GM12891 (cell line): ENCODE measurements around the gene ADGRL3.

ENCODE experiments used
- PAX5 ChIP-seq: IDR thresholded peaks from 2 replicates; pipeline ENCODE4 v1.6.1; 2011; ENCODE audit warnings: low read length, moderate library complexity, mild to moderate bottlenecking; ENCODE audit not compliant: insufficient read depth, severe bottlenecking
- POLR2A ChIP-seq: IDR thresholded peaks from 2 replicates; pipeline ENCODE4 v1.6.1; 2011; ENCODE audit warnings: low read depth, low read length, control low read depth
- POLR2AphosphoS5 ChIP-seq: IDR thresholded peaks from 2 replicates; pipeline ENCODE4 v1.6.1; 2011; ENCODE audit warnings: low read depth, low read length, control low read depth
- SPI1 ChIP-seq: IDR thresholded peaks from 2 replicates; pipeline ENCODE4 v1.6.1; 2011; ENCODE audit warnings: low read depth, low read length, control low read depth
- TAF1 ChIP-seq: IDR thresholded peaks from 2 replicates; pipeline ENCODE4 v1.6.1; 2011; ENCODE audit warnings: low read depth, low read length, control low read depth

DNA sequence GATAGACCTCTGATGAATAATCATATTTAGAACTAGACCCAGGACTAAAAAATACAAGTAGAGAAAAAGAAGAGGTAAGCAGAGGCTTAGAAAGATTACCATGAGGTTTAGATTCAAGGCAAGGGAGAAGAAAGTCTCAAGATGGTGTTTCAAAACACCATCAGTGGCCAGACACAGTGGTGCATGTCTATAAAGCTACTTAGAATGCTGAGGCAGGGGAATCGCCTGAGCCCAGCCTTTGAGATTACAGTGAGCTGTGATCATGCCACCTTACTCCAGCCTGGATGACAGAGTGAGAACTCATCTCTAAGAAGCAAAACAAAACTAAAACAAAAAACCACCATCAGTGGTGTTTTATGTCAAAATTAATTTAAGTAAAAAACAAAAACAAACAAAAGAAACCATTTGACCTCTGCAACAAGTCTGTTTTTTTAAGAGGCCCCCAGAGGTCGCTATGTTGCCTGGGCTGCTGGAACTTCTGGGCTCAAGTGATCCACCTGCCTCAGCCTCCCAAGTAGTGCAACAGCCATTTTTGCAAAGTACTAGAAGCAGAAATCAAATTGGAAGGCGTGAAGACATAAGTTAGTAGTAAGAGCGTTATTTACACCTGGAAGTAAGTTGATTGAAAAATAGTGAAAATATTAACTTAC is 784.3 kb downstream of the ADGRL3 start:
- TF ChIP-seq POLR2A: no peak
- no peak for TF ChIP-seq TAF1
- no peak for TF ChIP-seq POLR2AphosphoS5
- no peak for TF ChIP-seq PAX5
- TF ChIP-seq SPI1: no peak
